Rectal smooth muscle tissue (tissue), 1 donor: ENCODE results near the gene NRG3.
"Not testable (repeated sequence)": the region's sequence is repeated elsewhere in the genome, so short reads cannot be mapped to it uniquely, and the experiment has no call there.

Experiments used
- H3K27ac ChIP-seq: one replicate; pipeline ENCODE4 v1.7.0; 2013; ENCODE audit warnings: low read depth, low read length, inconsistent platforms
- H3K27me3 ChIP-seq: one replicate; pipeline ENCODE4 v1.7.0; 2013; ENCODE audit warnings: low read length; ENCODE audit not compliant: control insufficient read depth, insufficient read depth
- H3K36me3 ChIP-seq: one replicate; pipeline ENCODE4 v1.7.0; 2013; ENCODE audit warnings: low read length; ENCODE audit not compliant: control insufficient read depth, insufficient read depth
- H3K4me1 ChIP-seq: one replicate; pipeline ENCODE4 v1.7.0; 2013; ENCODE audit warnings: low read length; ENCODE audit not compliant: control insufficient read depth, insufficient read depth
- H3K4me3 ChIP-seq: one replicate; pipeline ENCODE4 v1.7.0; 2013; ENCODE audit warnings: low read length
- H3K9ac ChIP-seq: one replicate; pipeline ENCODE4 v1.7.0; 2013; ENCODE audit warnings: low read length

NRG3 gene

GRCh38 chr10:82331716-82332115 is 456.7 kb downstream of the NRG3 start:
- Histone ChIP-seq H3K4me1 (no peaks in the 10 kb centered on the region), H3K4me3 (no peak overlapping the region), H3K36me3 (no peaks in the 10 kb centered on the region), H3K9ac (no peak overlapping the region), H3K27ac (no peak overlapping the region), H3K27me3 (no peaks in the 10 kb centered on the region)

- H3K4me3 ChIP-seq, result no peak overlapping the region
These were observed 460.8 kb downstream of the NRG3 start for GRCh38 chr10:82335831-82336230.

GRCh38 chr10:82340166-82340565 is 465.2 kb downstream of the NRG3 start:
- Histone ChIP-seq H3K36me3 (no peaks in the 10 kb centered on the region), H3K9ac (no peak overlapping the region), H3K27me3 (no peaks in the 10 kb centered on the region), H3K4me3 (no peak overlapping the region), H3K27ac (no peak overlapping the region), H3K4me1 (no peaks in the 10 kb centered on the region)

More at GRCh38 chr10:82335831-82336230, 460.8 kb downstream of the NRG3 start:
- Histone ChIP-seq H3K27ac (no peak overlapping the region), H3K27me3 (no peaks in the 10 kb centered on the region), H3K36me3 (no peaks in the 10 kb centered on the region), H3K9ac (no peak overlapping the region), H3K4me1 (no peaks in the 10 kb centered on the region)

- not testable (repeated sequence) for H3K4me3 ChIP-seq, H3K27ac ChIP-seq, H3K9ac ChIP-seq, H3K27me3 ChIP-seq, H3K36me3 ChIP-seq, H3K4me1 ChIP-seq
These were observed 474.6 kb downstream of the NRG3 start for GRCh38 chr10:82349590-82349989.

- Histone ChIP-seq H3K9ac (no peak overlapping the region), H3K4me3 (no peak overlapping the region), H3K36me3 (no peaks in the 10 kb centered on the region), H3K27me3 (no peaks in the 10 kb centered on the region), H3K27ac (no peak overlapping the region), H3K4me1 (no peaks in the 10 kb centered on the region)
These were observed 478.4 kb downstream of the NRG3 start for GRCh38 chr10:82353381-82353780.

GRCh38 chr10:82358486-82359099 is 483.6 kb downstream of the NRG3 start:
- Histone ChIP-seq H3K27ac (no peak overlapping the region), H3K36me3 (no peaks in the 10 kb centered on the region), H3K27me3 (no peaks in the 10 kb centered on the region), H3K4me1 (no peaks in the 10 kb centered on the region), H3K4me3 (peak overlapping the region; percentile 47), H3K9ac (no peak overlapping the region)

GRCh38 chr10:82361256-82361655 is 486.3 kb downstream of the NRG3 start:
- Histone ChIP-seq H3K27me3 (no peaks in the 10 kb centered on the region), H3K4me3 (no peak overlapping the region), H3K4me1 (no peaks in the 10 kb centered on the region), H3K36me3 (no peaks in the 10 kb centered on the region), H3K9ac (no peak overlapping the region), H3K27ac (no peak overlapping the region)

- H3K27ac ChIP-seq, result no peak overlapping the region
- no peaks in the 10 kb centered on the region for H3K27me3 ChIP-seq
- H3K4me3 ChIP-seq, result no peak overlapping the region
- H3K9ac ChIP-seq, result no peak overlapping the region
- H3K36me3 ChIP-seq, result no peaks in the 10 kb centered on the region
- H3K4me1 ChIP-seq, result no peaks in the 10 kb centered on the region
These were observed 502.6 kb downstream of the NRG3 start for GRCh38 chr10:82377608-82378007.

GRCh38 chr10:82378146-82378545 is 503.2 kb downstream of the NRG3 start:
- Histone ChIP-seq H3K4me1 (no peaks in the 10 kb centered on the region), H3K27ac (no peak overlapping the region), H3K4me3 (no peak overlapping the region), H3K9ac (no peak overlapping the region), H3K36me3 (no peaks in the 10 kb centered on the region), H3K27me3 (no peaks in the 10 kb centered on the region)

GRCh38 chr10:82383350-82383749 is 508.4 kb downstream of the NRG3 start:
- H3K27me3 ChIP-seq, result no peaks in the 10 kb centered on the region
- no peak overlapping the region for H3K9ac ChIP-seq
- H3K36me3 ChIP-seq, result no peaks in the 10 kb centered on the region
- H3K4me1 ChIP-seq, result no peaks in the 10 kb centered on the region
- H3K27ac ChIP-seq, result no peak overlapping the region
- H3K4me3 ChIP-seq, result no peak overlapping the region

- Histone ChIP-seq H3K36me3 (no peaks in the 10 kb centered on the region), H3K4me1 (no peaks in the 10 kb centered on the region), H3K4me3 (no peak overlapping the region), H3K27ac (no peak overlapping the region), H3K9ac (no peak overlapping the region), H3K27me3 (no peaks in the 10 kb centered on the region)
These were observed 516.1 kb downstream of the NRG3 start for GRCh38 chr10:82390866-82391658.

GRCh38 chr10:82391971-82392370 is 517.0 kb downstream of the NRG3 start:
- Histone ChIP-seq H3K9ac (no peak overlapping the region), H3K27me3 (no peaks in the 10 kb centered on the region), H3K4me1 (no peaks in the 10 kb centered on the region), H3K4me3 (no peak overlapping the region), H3K36me3 (no peaks in the 10 kb centered on the region), H3K27ac (no peak overlapping the region)

- H3K4me3 ChIP-seq, result no peak overlapping the region
These were observed 517.5 kb downstream of the NRG3 start for GRCh38 chr10:82392533-82392932.

More at GRCh38 chr10:82392533-82392932, 517.5 kb downstream of the NRG3 start:
- no peak overlapping the region for H3K27ac ChIP-seq
- H3K9ac ChIP-seq, result no peak overlapping the region
- H3K36me3 ChIP-seq, result no peaks in the 10 kb centered on the region
- no peaks in the 10 kb centered on the region for H3K4me1 ChIP-seq
- no peaks in the 10 kb centered on the region for H3K27me3 ChIP-seq
